T-cell (primary cell): ENCODE measurements around the gene OR10A7. TPM values are rescaled to one million over a fixed set of nuclear protein-coding genes. Genes with fewer than 3 reads are reported as not detected.
"Not testable (repeated sequence)": the region's sequence is repeated elsewhere in the genome, so short reads cannot be mapped to it uniquely, and the experiment has no call there.

Experiments
- ATAC-seq, 4 experiments: fragments of 200-7000 bp in 3 of 4; fragments of 150-1000 bp in 1 of 4; cut with Tn5 transposase; replicated peaks in 1 of 4; 1 replicate in 3 of 4; 2 replicates in 1 of 4; pipeline ENCODE4 v1.10.0; 2021; ENCODE audit warnings: moderate library complexity in 3 of 4, mild to moderate bottlenecking in 2 of 4, moderate number of reproducible peaks in 1 of 4
- CTCF ChIA-PET, 2 donors: fragments of 300-600 bp; sonication (Branson Sonifier 250); formaldehyde crosslinking; loops; one replicate each; lab custom pipeline; 2022; ENCODE audit warnings: antibody characterized with exemption in 2 of 2; lab: Charles Lee
- POLR2A ChIA-PET, 2 donors: fragments of 300-600 bp; sonication (Branson Sonifier 250); formaldehyde crosslinking; loops; one replicate each; lab custom pipeline; 2022; ENCODE audit warnings: antibody characterized with exemption in 2 of 2; lab: Charles Lee
- DNase-seq, 35 experiments: peaks; one replicate each; pipeline versions ENCODE4 v3.0.0 to v3.0.0-alpha.2; 2013 to 2023
- H3K27ac ChIP-seq: one replicate; pipeline ENCODE4 v1.5.1; 2013; ENCODE audit warnings: low read length
- H3K27me3 ChIP-seq, 2 experiments: replicated peaks in 1 of 2; 1 replicate in 1 of 2; 2 replicates in 1 of 2; pipeline versions ENCODE4 v1.6.1 to v1.7.0; 2013; ENCODE audit warnings: low read length in 1 of 2, mixed read lengths in 1 of 2; ENCODE audit not compliant: control insufficient read depth in 2 of 2, insufficient read depth in 2 of 2; ENCODE audit errors: extremely low read depth in 1 of 2
- H3K36me3 ChIP-seq, 2 donors: 1 replicate in 1 of 2; 2 replicates in 1 of 2; pipeline versions ENCODE4 v1.6.1 to v1.7.0; 2013; ENCODE audit warnings: low read length in 1 of 2; ENCODE audit not compliant: control insufficient read depth in 2 of 2, insufficient read depth in 1 of 2; ENCODE audit errors: extremely low read depth in 1 of 2
- H3K4me1 ChIP-seq, 2 experiments: 1 replicate in 1 of 2; 2 replicates in 1 of 2; pipeline versions ENCODE4 v1.6.1 to v1.7.0; 2013; ENCODE audit warnings: low read length in 2 of 2, mixed read lengths in 1 of 2; ENCODE audit not compliant: insufficient read depth in 2 of 2, control insufficient read depth in 1 of 2; ENCODE audit errors: extremely low read depth in 1 of 2
- H3K4me3 ChIP-seq, 2 donors: 1 replicate in 1 of 2; 2 replicates in 1 of 2; pipeline versions ENCODE4 v1.5.1 to v1.7.0; 2013; ENCODE audit warnings: mild to moderate bottlenecking in 2 of 2, low read length in 1 of 2, moderate library complexity in 1 of 2; ENCODE audit not compliant: control insufficient read depth in 1 of 2; ENCODE audit errors: extremely low read depth in 1 of 2
- H3K9me3 ChIP-seq: 2 replicates; pipeline ENCODE4 v1.7.0; 2013
- H3K27ac Mint-ChIP-seq, 2 donors: one replicate each; pipeline ENCODE4 v1.8.0; 2020 to 2021; ENCODE audit warnings: mild to moderate bottlenecking in 2 of 2, mixed read lengths in 2 of 2
- H3K27me3 Mint-ChIP-seq, 2 donors: one replicate each; pipeline ENCODE4 v1.8.0; 2021 to 2022; ENCODE audit warnings: mixed read lengths in 2 of 2
- H3K36me3 Mint-ChIP-seq: one replicate; pipeline ENCODE4 v1.8.0; 2021; ENCODE audit warnings: mixed read lengths
- H3K4me1 Mint-ChIP-seq, 3 donors: one replicate each; pipeline ENCODE4 v1.8.0; 2020 to 2022; ENCODE audit warnings: mixed read lengths in 3 of 3, mild to moderate bottlenecking in 1 of 3
- H3K4me3 Mint-ChIP-seq, 3 donors: one replicate each; pipeline ENCODE4 v1.8.0; 2020 to 2022; ENCODE audit warnings: mild to moderate bottlenecking in 3 of 3, mixed read lengths in 3 of 3, moderate library complexity in 3 of 3
- H3K9me3 Mint-ChIP-seq, 3 donors: one replicate each; pipeline ENCODE4 v1.8.0; 2020 to 2022; ENCODE audit warnings: mixed read lengths in 3 of 3
- WGBS: methylation state at CpG from one replicate; pipeline ENCODE4 v1.1.5; 2013; ENCODE audit warnings: missing lambda C conversion rate; ENCODE audit not compliant: insufficient coverage; 5-methylcytosine and 5-hydroxymethylcytosine counted together
- total RNA-seq, 35 experiments: library from RNA in 6 of 35; stranded (reverse) in 6 of 35; fragments of 120-200 nt in 1 of 35; gene quantifications; one replicate each; pipeline versions ENCODE4 v1.2.1 to v1.2.4 and lab custom pipeline; 2013 to 2026

Gene OR10A7, protein sequence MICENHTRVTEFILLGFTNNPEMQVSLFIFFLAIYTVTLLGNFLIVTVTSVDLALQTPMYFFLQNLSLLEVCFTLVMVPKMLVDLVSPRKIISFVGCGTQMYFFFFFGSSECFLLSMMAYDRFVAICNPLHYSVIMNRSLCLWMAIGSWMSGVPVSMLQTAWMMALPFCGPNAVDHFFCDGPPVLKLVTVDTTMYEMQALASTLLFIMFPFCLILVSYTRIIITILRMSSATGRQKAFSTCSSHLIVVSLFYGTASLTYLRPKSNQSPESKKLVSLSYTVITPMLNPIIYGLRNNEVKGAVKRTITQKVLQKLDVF
- total RNA-seq (not detected), total RNA-seq (lab: John Stamatoyannopoulos, UW) (0 reads per million in 29 experiments)
- not detected for total RNA-seq (2013)

GRCh38 chr12:55220725-55221124, at the start of gene OR10A7:
Gene OR10A7, plus strand, starts transcription at chr12:55221025. Its CDS starts 0 bp downstream, at chr12:55221025.
- Histone ChIP-seq H3K4me3 (no peak within 1 kb of the TSS), H3K9me3 (no peaks in the 10 kb centered on the region), H3K4me1 (no peaks in the 10 kb centered on the region), H3K27ac (no peak within 1 kb of the TSS), H3K27me3 (peaks cover 0 to 3% of the 10 kb centered on the region in 2 experiments), H3K36me3 (no peaks in the 10 kb centered on the region)
- WGBS, result no CpG with 5 or more reads among the region's 2 CpGs
- H3K4me1 Mint-ChIP-seq, result no peaks in the 10 kb centered on the region
- H3K36me3 Mint-ChIP-seq, result no peaks in the 10 kb centered on the region
- DNase-seq (no peak), ATAC-seq (no peak)
- H3K4me3 Mint-ChIP-seq, result no peak within 1 kb of the TSS
- no peaks in the 10 kb centered on the region for H3K9me3 Mint-ChIP-seq
- no peak within 1 kb of the TSS for H3K27ac Mint-ChIP-seq
- CTCF ChIA-PET, result interaction anchor here in 1 of 2 donors (0.8 kb wide), 1 partner anchor 34 kb away, joined by 3 read pairs; no protein-coding TSS in a partner anchor
- POLR2A ChIA-PET, result no interaction called here
- H3K27me3 Mint-ChIP-seq, result peaks cover 16 to 21% of the 10 kb centered on the region in 2 donors

GRCh38 chr12:55171445-55171844, 49.4 kb upstream of the OR10A7 start:
- Histone ChIP-seq H3K36me3 (no peaks in the 10 kb centered on the region), H3K4me3 (no peak overlapping the region), H3K9me3 (no peaks in the 10 kb centered on the region), H3K27ac (no peak overlapping the region), H3K27me3 (peaks cover 4 to 7% of the 10 kb centered on the region in 2 experiments), H3K4me1 (no peaks in the 10 kb centered on the region)
- ATAC-seq (no peak), DNase-seq (no peak)
- no peak overlapping the region for H3K27ac Mint-ChIP-seq
- CTCF ChIA-PET, result interaction anchor here in 1 of 2 donors (1.0 kb wide), 1 partner anchor 21 kb away, joined by 4 read pairs; no protein-coding TSS in a partner anchor
- H3K36me3 Mint-ChIP-seq, result no peaks in the 10 kb centered on the region
- POLR2A ChIA-PET, result no interaction called here
- no peak overlapping the region for H3K4me3 Mint-ChIP-seq
- no peaks in the 10 kb centered on the region for H3K9me3 Mint-ChIP-seq
- H3K4me1 Mint-ChIP-seq, result no peaks in the 10 kb centered on the region
- peaks cover 11 to 21% of the 10 kb centered on the region in 2 donors for H3K27me3 Mint-ChIP-seq
- WGBS, result no CpG with 5 or more reads among the region's 2 CpGs

GRCh38 chr12:55171846-55172245, 49.0 kb upstream of the OR10A7 start:
- CTCF ChIA-PET, H3K4me3 Mint-ChIP-seq, POLR2A ChIA-PET, DNase-seq, H3K27ac ChIP-seq, H3K36me3 ChIP-seq, H3K9me3 ChIP-seq, H3K36me3 Mint-ChIP-seq, H3K9me3 Mint-ChIP-seq, H3K4me3 ChIP-seq, H3K27ac Mint-ChIP-seq, H3K4me1 Mint-ChIP-seq, ATAC-seq, H3K27me3 ChIP-seq, H3K4me1 ChIP-seq: not testable (repeated sequence)
- H3K27me3 Mint-ChIP-seq, result peaks cover 13 to 21% of the 10 kb centered on the region in 2 donors
- no CpG with 5 or more reads among the region's 2 CpGs for WGBS

DNA sequence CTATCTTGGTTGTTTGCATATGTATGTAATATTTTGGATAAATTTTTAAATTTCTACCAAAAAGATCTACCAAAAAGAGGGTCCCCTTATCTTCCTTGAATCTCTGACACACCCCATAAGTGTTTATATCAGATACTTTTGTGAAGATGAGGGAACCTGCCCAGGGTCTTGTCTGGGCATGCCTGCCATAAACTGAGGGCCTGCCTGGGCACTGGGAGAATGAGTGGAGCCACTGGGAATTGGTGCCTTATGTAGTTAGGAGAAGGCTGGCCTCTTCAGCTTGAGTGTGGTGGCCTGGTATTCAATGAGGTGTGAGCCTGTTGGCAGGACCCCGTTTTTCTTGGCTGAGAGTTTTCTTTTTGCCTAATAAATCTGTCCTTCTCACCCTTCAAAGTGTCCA, 48.1 kb upstream of the OR10A7 start:
- DNase-seq (no peak), ATAC-seq (no peak)
- no peak overlapping the region for H3K4me3 Mint-ChIP-seq
- no peak overlapping the region for H3K4me3 ChIP-seq
- ChIA-PET CTCF (no interaction called here), POLR2A (no interaction called here)
- peaks cover 3 to 4% of the 10 kb centered on the region in 2 experiments for H3K27me3 ChIP-seq
- peaks cover 12 to 20% of the 10 kb centered on the region in 2 donors for H3K27me3 Mint-ChIP-seq
- no peaks in the 10 kb centered on the region for H3K4me1 Mint-ChIP-seq
- no peak overlapping the region for H3K27ac ChIP-seq
- no CpG with 5 or more reads among the region's 1 CpG for WGBS
- H3K36me3 ChIP-seq, result no peaks in the 10 kb centered on the region
- H3K4me1 ChIP-seq, result no peaks in the 10 kb centered on the region
- no peak overlapping the region for H3K27ac Mint-ChIP-seq
- no peaks in the 10 kb centered on the region for H3K9me3 ChIP-seq
- peaks cover 0 to 2% (median 0%) of the 10 kb centered on the region in 3 donors for H3K9me3 Mint-ChIP-seq
- H3K36me3 Mint-ChIP-seq, result no peaks in the 10 kb centered on the region

- H3K9me3 ChIP-seq, result no peaks in the 10 kb centered on the region
- H3K4me1 Mint-ChIP-seq, result no peaks in the 10 kb centered on the region
- peaks cover 0 to 10% (median 0%) of the 10 kb centered on the region in 3 donors for H3K9me3 Mint-ChIP-seq
- ChIA-PET CTCF (no interaction called here), POLR2A (no interaction called here)
- no CpG with 5 or more reads among the region's 2 CpGs for WGBS
- ATAC-seq (no peak), DNase-seq (no peak)
- no peak overlapping the region for H3K27ac Mint-ChIP-seq
- no peak overlapping the region for H3K4me3 ChIP-seq
- H3K36me3 Mint-ChIP-seq, result no peaks in the 10 kb centered on the region
- no peaks in the 10 kb centered on the region for H3K4me1 ChIP-seq
- H3K27me3 Mint-ChIP-seq, result peaks cover 19 to 27% of the 10 kb centered on the region in 2 donors
- H3K27ac ChIP-seq, result no peak overlapping the region
- no peak overlapping the region for H3K4me3 Mint-ChIP-seq
- H3K36me3 ChIP-seq, result no peaks in the 10 kb centered on the region
- H3K27me3 ChIP-seq, result peaks cover 3 to 4% of the 10 kb centered on the region in 2 experiments
Measured at GRCh38 chr12:55173456-55173855, 47.4 kb upstream of the OR10A7 start.

- POLR2A ChIA-PET, result no interaction called here
Measured at GRCh38 chr12:55188573-55188972, 32.3 kb upstream of the OR10A7 start.

More at GRCh38 chr12:55188573-55188972, 32.3 kb upstream of the OR10A7 start:
- ATAC-seq (no peak), DNase-seq (no peak)
- Histone ChIP-seq H3K4me3 (no peak overlapping the region), H3K9me3 (no peaks in the 10 kb centered on the region), H3K36me3 (no peaks in the 10 kb centered on the region), H3K4me1 (no peaks in the 10 kb centered on the region), H3K27ac (no peak overlapping the region), H3K27me3 (peaks cover 0 to 2% of the 10 kb centered on the region in 2 experiments)
- H3K4me3 Mint-ChIP-seq, result no peak overlapping the region
- no peaks in the 10 kb centered on the region for H3K4me1 Mint-ChIP-seq
- no CpG with 5 or more reads among the region's 2 CpGs for WGBS
- H3K36me3 Mint-ChIP-seq, result no peaks in the 10 kb centered on the region
- peaks cover 0 to 4% (median 2%) of the 10 kb centered on the region in 3 donors for H3K9me3 Mint-ChIP-seq
- H3K27me3 Mint-ChIP-seq, result peaks cover 34 to 41% of the 10 kb centered on the region in 2 donors
- no peak overlapping the region for H3K27ac Mint-ChIP-seq
- CTCF ChIA-PET, result interaction anchor here (0.5 to 1.6 kb wide), 8 partner anchors 9 to 760 kb away, joined by 3 to 5 read pairs (median 4); no protein-coding TSS in a partner anchor
